Measurements from ENCODE around the gene WNT11.

Gene WNT11

GRCh38 chr11:76179147-76179546 lies 27.2 kb downstream of the WNT11 start:
- DNase-seq (ENCODE audit: extremely low read depth in 1 of 2, low read depth in 1 of 2), result no peak

DNA sequence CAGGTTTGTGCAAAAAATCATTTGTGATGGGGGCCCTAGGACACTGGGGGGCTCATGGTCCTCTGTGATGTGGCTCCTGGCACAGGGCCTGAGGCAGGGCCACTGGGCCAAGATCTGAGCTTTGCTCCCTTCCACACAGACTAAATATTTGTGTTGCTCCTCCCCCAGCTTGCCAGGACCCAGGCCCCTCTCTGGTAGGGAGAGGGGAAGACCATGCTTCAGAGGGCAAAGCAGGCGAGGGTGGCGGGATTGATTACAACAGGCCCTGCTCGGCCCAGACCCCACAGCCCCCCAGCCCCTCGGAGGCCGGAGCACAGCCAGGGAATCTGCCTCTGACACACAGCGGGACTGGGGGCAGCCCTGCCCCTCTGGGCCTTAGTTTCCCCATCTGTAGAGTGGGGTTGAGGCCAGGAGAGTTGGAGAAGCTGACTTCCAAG lies 29.0 kb downstream of the WNT11 start:
- DNase-seq (ENCODE audit: extremely low read depth in 1 of 2, low read depth in 1 of 2), result no peak

- no peak for DNase-seq (ENCODE audit: extremely low read depth in 1 of 2, low read depth in 1 of 2)
These were observed 29.8 kb downstream of the WNT11 start for GRCh38 chr11:76176463-76176862.

DNA sequence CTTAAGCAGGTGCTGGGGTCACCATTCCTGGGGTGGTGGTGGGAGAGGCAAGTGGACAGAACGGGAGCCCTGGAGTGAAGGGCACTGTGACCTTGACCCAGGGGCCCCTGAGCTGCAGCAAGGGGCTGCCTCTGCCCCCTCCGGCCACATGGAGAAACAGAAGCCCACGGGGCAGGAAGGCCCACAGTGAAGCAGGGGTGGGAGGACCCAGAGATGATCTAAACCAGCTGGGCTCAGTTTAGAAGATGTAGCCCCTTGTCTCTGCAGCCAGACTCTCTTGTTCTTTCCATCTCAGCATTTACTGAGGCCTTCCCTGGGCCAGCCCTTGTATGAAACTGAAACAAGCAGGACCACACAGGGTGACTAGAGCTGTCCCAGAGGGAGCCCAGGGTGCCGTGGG lies 30.5 kb downstream of the WNT11 start:
- DNase-seq (ENCODE audit: extremely low read depth in 1 of 2, low read depth in 1 of 2), result no peak

DNA sequence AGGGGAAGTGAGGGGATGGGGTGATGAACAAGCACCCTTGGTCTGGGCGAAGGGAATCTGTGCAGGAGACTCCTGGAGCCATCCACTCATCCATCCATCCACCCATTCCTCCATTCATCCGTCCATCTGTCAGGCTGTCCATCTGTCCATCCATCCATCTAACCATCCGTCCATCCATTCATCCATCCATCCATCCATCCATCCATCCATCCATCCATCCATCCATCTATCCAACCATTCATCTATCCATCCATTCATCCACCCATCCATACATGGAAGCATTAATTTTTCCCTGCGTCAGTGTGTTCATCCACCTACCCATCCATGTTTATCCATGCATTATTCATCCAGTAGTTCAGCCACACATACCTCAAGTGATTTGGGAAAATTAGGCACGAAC lies 32.0 kb downstream of the WNT11 start:
- DNase-seq (ENCODE audit: extremely low read depth in 1 of 2, low read depth in 1 of 2), result no peak

DNA sequence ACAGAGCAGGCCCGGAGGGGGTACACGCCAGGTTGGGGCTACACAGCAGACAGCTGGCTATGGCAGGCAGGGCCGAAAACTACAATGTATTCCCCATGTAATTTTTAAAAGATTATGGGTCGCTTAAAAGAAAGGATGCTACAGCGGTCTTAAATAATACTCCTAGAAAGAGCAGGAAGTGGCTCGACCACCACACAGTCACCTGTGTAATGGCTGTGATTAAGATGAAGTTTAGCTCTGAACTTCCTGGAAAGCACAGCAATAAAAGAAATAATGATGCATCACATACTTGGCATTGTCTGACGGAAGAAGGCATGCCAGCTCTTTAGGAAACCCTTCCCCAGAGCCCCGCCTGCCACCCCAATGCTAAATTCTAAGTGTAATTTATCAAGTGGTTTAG lies 32.6 kb downstream of the WNT11 start:
- no peak for DNase-seq (ENCODE audit: extremely low read depth in 1 of 2, low read depth in 1 of 2)

DNA sequence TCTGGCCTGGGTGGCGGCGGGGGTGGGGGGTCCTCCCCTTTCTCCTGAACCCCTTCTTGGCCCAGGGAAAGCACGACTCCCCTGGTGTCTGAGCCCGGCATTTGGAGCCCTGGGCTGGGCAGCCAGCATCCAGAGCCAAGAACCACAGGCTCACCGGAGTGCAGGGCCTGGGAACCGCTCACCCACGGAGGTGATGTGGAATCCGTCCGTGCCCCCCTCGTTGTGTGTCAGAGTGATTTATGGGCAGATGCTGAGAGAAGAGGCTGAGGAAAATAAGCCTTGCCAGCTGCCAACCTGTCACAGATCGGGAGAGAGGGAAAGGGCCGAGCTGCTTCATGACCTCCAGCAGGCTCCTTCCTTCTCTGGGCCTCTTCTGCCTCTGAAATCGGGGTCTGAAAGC lies 33.7 kb downstream of the WNT11 start:
- DNase-seq (ENCODE audit: extremely low read depth in 1 of 2, low read depth in 1 of 2), result no peak

DNA sequence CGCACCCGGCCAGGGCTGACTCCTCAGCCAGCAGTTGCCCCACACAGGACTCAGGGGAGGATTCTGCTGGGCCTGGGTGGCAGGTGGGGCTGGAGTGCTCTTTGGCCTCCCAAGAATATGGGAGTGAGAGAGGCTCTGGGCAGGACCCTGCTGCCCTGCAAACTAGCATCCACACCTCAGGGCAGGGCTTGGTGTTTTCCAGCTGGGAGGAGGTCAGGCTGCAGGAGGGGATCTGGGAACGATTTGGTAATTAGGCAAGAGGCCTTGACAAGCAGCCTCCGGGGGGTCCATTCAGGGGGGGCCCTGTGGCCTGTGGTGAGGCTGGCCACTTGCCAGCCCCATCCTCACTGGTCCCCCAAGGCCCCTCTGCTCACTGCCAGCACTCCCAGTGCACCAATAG lies 35.8 kb downstream of the WNT11 start:
- DNase-seq (ENCODE audit: extremely low read depth in 1 of 2, low read depth in 1 of 2), result no peak

- no peak for DNase-seq (ENCODE audit: extremely low read depth in 1 of 2, low read depth in 1 of 2)
These were observed 36.8 kb downstream of the WNT11 start for GRCh38 chr11:76169473-76169896.

GRCh38 chr11:76167590-76167989 lies 38.7 kb downstream of the WNT11 start:
- no peak for DNase-seq (ENCODE audit: extremely low read depth in 1 of 2, low read depth in 1 of 2)

- no peak for DNase-seq (ENCODE audit: extremely low read depth in 1 of 2, low read depth in 1 of 2)
These were observed 40.0 kb downstream of the WNT11 start for GRCh38 chr11:76166314-76166713.

DNA sequence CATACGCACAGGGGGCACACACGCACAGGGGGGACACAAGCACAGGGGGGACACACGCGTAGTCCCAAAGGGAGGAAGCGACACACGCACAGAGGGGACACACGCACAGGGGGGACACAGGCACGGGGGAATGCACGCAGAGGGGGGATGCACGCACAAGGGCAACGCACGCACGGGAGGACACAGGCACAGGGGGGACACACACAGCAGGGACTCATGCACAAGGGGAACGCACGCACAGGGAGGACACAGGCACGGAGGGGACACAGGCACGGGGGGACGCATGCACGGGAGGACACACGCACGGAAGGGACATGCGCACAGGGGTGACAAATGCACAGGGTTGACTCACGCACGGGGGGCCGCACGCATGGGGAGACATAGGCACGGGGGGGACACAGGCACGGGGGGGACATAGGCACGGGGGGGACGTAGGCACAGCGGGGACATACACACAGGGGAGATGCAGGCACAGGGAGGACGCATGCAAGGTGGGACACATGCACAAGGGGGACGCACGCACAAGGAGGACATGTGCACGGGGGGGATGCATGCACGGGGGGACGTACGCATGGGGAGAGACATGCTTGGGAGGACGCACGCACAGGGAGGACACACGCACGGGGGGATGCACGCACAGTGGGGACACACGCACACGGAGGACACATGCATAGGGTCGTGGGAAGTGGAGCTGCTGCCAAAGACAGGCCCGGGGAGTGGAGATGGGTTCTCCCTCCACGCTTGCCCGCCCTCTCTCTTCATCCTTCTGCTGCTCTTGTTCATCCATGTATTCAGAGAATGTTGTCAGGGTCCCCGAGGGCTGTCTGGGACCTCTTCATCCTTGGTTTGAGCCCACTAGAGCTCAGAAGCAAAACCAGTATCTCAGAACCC lies 41.2 kb downstream of the WNT11 start:
- no peak for DNase-seq (ENCODE audit: extremely low read depth in 1 of 2, low read depth in 1 of 2)

DNA sequence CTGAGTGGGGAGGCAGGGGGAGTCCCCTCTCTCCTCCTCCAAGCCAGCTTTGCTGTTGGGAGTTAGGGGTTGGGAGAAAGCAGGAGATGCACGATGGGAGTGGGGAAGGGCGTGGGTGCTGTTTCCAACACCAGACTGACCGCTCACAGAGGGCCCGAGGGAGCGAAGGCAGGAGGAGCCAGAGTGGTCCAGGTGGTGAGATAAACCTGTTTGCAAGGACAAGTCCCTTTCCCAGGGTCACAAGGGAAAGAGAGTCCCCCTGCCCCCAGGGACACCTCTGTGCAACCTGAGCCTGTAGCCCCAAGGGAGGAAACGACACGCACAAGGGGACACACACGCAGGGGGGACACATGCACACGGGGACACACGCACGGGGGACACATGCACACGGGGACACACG lies 42.2 kb downstream of the WNT11 start:
- DNase-seq (ENCODE audit: extremely low read depth in 1 of 2, low read depth in 1 of 2), result no peak

GRCh38 chr11:76163289-76163880 lies 42.9 kb downstream of the WNT11 start:
- DNase-seq (ENCODE audit: extremely low read depth in 1 of 2, low read depth in 1 of 2), result no peak

- DNase-seq (ENCODE audit: extremely low read depth in 1 of 2, low read depth in 1 of 2), result no peak
These were observed 43.7 kb downstream of the WNT11 start for GRCh38 chr11:76162336-76163288.

DNA sequence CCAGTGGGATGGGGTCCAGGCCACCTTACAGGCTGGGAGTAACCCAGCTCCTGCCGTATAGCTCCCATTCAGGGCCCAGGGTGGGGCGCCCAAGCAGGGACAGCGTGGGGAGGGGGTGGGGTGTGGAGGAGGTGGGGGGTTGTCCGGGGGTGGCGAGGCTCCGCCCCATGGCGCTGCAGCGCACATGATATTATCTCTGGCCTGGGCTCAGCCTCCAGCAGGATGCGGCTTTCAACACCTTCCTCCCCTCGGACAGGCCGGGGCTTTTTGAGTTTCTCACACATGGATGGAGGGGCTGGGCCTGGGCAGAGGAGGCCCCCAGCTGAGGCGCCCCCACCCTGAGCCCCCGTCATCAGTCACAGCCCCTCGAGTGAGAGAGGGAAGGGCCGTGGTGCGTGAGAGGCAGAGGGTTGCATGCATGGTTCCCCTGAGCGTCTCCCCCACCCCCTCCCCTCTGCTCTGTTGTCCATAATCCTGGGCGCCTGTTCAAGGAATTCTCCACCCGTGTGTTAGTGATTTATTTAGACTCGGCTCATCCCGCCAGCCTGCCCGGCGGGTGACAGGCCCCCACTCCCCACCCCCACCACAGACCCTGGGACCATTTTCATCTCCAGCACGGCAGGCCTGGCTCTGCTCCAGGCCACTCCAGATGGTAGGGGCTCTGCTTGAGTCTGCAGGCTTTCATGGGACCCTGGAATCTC lies 44.9 kb downstream of the WNT11 start:
- no peak for DNase-seq (ENCODE audit: extremely low read depth in 1 of 2, low read depth in 1 of 2)

- DNase-seq (ENCODE audit: extremely low read depth in 1 of 2, low read depth in 1 of 2), result no peak
These were observed 45.4 kb downstream of the WNT11 start for GRCh38 chr11:76160856-76161255.

GRCh38 chr11:76159983-76160661 lies 46.2 kb downstream of the WNT11 start:
- no peak for DNase-seq (ENCODE audit: extremely low read depth in 1 of 2, low read depth in 1 of 2)

- no peak for DNase-seq (ENCODE audit: extremely low read depth in 1 of 2, low read depth in 1 of 2)
These were observed 46.9 kb downstream of the WNT11 start for GRCh38 chr11:76159303-76159937.
